CD4-positive, alpha-beta T cell treated with Interleukin-21 for 1 hour (primary cell): ENCODE data around the gene PTAFR.
A peak's percentile ranks its signal among the peaks of the same experiment; 100 is the strongest.

ENCODE experiments used
- DNase-seq: peaks from one replicate; pipeline ENCODE4 v3.0.0-alpha.2; 2020

PTAFR gene

DNA sequence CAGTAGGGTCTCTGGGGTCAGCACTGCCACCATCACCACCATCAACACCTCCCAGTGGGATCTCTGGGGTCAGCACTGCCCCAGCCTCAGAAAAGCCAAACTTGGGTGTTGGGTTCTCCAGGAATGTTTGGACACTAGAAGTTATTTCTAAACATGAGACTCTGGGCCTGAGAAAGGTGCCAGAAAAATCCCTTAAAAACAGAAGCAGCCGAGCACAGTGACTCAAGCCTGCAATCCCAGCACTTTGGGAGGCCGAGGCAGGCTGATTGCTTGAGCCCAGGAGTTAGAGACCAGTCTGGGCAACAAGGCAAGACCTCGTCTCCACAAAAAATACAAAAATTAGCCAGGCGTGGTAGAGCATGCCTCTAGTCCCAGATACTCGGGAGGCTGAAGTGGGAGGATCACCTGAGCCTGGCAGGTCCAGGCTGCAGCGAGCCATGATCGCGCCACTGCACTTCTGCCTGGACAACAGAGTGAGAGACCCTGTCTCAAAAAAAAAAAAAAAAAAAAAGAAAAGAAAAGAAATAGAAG, 470 bp downstream of the PTAFR start:
- DNase-seq: no peak

GRCh38 chr1:28173980-28174297, 2.6 kb downstream of the PTAFR start:
- DNase-seq: no peak

GRCh38 chr1:28173151-28173979, 3.1 kb downstream of the PTAFR start:
- DNase-seq: no peak

DNA sequence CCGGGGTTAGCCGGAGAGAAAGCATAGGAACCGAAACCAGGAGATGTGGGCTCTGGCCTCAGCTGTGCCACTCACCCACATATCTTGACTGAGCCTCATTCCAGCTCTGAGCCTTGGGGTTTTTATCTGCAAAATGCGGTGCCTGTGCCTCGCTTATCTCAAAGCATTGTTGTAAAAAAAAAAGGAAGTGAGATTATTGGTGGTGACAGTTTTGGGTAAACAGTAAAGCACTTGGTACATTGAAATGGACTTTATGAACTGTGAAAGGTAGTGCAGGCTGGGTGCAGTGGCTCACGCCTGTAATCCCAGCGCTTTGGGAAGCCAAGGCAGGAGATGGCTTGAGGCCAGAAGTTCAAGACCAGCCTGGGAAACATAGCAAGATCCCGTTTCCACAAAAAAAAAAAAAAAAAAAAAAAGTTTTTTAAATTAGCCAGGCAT, 3.8 kb downstream of the PTAFR start:
- peak; percentile 48 for DNase-seq

DNA sequence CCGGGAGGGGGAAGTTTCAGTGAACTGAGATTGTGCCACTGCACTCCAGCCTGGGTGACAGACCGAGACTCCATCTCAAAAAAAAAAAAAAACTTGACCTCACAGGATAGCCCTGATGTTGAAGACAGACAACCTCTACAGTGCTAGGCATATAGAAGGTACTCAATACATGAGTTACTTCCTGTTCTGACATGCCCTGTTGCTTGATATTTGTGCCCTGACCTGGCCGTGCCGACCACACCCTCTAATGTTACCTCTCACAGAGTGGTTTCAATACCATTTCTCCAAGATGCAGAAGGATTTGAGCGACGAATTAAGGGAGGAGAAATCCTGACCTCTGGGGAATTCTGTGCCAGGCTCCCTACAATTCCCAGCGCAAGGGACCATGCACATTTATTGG, 5.2 kb downstream of the PTAFR start:
- DNase-seq: no peak

DNA sequence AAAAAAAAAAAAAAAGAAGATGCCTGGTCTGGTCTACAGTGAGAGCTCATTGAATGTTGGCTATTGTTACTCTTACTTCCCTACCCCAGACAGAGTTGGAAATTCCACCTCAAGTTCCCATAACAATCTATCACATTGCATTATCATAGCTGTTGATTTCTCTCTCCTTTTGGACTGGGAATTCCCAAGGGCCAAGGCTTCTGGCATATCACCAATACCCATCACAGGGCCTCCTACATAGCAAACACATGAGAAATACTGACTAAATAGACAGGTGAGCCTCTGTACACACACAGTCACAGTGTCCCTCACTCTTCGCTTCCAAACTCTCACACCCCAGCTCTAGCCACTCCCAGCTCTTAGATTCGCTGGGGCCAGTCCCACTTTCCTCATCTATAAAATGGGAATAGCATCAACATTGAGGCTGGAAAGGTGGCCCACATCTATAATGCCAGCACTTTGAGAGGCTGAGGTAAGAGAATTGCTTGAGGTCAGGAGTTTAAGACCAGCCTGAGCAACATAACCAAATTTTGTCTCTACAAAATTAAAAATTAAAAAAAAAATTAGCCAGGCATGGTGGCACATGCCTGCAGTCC, 6.4 kb downstream of the PTAFR start:
- no peak for DNase-seq

- DNase-seq: no peak
Observed at GRCh38 chr1:28163496-28164161, 12.9 kb downstream of the PTAFR start.

GRCh38 chr1:28162151-28162550, 14.3 kb downstream of the PTAFR start:
- no peak for DNase-seq

DNA sequence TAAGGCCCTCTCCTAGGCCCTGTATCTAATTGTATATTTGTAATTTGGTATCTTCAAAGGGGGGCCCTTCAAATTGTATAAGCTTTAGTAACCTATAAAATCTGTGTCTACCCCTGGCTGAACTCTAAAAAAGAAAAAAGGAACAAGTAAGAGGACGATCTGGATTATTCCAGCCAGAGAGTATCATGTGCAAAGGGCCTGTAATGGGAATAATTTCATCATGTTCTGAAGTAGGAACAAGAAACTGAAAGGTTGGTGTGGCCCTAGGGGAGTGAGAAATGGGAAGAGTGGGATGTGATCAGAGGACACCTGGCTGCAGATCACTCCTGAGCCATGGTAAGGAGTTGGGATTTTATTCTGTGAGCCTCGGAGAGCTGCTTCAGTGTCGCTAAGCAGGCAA, 14.7 kb downstream of the PTAFR start:
- no peak for DNase-seq

DNA sequence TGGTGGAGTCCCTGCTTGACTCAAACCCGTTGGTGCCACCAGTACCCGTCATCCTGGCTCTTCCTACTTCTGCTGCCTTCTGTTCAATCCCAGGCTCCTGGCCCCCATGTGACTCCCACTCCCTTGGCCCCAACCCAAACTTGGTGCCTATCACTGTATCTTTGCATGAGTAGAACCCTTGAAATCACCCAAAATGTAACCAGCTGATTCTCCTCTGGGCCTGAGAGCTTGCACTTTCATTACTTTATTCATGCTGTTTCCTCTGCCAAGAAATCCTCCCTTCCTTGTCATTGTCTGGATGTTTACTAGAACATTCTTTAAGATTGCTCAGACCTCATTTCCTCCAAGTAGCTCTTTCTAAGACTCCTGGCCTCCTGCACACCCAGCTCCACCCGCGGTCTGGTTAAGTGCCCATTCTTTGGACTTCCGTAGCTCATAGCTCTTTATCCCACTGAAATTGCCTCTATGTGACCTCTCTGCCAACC, 15.7 kb downstream of the PTAFR start:
- no peak for DNase-seq

- DNase-seq: no peak
Observed at GRCh38 chr1:28159680-28160079, 16.8 kb downstream of the PTAFR start.

DNA sequence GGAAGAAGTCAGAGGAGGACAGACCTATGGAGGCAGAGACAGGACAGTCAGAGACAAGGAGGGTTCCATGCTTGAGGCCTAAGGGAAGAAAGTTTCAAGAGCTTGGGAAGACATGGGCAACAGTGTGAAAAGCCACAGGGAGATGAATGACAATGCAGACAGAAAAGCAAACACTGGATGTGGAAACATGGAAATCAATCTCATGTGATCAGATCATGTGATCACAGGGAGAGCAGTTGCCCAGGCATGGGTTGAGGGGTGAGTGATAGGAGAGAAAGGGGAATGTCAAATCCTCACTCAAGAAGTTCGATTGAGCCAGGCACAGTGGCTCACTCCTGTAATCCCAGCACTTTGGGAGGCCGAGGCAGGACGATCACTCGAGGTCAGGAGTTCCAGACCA, 17.2 kb downstream of the PTAFR start:
- no peak for DNase-seq

GRCh38 chr1:28157894-28158293, 18.6 kb downstream of the PTAFR start:
- no peak for DNase-seq

DNA sequence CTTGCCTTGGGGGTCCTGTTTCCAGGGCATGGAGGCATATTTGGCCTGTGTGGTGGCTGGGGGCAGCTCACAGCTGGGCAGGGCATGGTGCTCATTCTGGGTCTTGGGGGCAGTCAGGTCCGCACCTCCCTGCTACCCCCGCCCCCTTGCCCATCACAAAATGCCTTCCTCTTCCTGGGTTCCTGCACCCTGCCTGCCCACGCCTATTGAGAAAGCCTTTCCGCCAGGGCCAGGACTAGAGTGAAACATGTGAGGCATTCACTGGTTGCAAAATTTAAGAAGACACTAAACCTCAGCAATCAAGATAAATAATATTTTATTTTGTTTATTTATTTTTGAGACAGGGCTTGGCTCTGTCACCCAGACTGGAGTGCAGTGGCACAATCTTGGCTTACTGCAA, 19.7 kb downstream of the PTAFR start:
- DNase-seq: no peak

GRCh38 chr1:28155628-28156027, 20.9 kb downstream of the PTAFR start:
- no peak for DNase-seq

DNA sequence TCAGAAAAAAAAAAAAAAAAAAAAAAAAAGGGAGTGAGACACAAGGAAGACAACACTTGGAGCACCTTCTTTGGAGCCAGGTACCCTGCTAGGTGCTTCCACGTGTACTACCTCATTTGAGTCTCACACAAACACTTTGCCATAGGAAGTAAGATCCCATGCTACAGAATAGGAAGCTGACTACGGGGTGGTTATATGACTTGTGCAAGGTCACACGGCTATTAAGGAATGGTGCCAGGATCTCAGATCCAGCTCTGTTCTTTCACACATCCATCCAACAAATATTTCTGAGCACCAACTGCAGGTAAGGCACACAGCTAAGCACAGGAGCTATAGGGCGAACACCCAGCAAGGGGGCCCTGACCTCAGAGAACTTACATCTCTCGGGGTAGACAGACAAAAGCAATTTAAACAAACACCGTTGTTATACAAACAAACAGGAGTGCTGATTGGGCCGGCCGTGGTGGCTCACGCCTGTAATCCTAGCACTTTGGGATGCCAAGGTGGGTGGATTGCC, 22.4 kb downstream of the PTAFR start:
- no peak for DNase-seq

GRCh38 chr1:28150125-28150780, 26.2 kb downstream of the PTAFR start:
- DNase-seq: no peak

GRCh38 chr1:28148880-28149195, 27.7 kb downstream of the PTAFR start:
- DNase-seq: no peak

DNA sequence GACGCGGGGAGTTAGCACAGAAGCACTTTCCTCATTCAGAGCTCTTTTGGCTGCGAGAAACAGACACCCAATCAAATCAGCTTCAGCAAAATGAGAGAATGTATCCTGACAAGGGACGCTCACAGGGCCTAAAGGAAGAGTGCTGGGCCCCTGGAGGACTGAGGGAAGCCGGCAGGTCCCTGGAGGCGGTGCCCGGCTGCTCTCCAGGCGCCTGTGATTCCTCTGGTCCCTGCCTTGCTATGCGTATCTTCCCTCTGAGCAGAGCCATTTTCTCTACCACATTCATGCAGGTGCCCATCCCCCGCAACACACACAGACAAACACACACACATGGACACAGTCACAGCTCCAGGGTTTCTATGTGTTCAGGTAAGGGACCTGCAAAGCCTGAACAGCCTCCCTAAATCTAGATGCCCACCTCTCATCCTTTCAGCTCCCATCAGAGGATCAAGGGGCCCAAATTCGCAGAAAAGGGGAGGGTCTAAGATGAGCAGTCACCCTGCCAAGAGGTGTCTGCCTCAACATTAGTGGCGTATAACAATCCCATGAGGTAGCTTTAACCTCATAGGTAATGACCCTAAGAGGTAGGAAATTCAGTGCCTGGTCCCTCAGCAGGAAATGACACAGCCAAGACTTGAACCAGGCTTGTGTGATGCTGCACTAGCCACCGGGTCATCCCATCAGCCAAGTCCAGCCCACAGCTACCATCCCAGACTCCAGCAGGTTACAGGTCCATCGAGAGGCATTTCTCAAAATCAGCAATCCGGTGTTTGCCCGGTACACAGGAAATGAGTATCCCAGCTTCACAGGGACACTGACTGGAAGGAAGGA, 29.0 kb downstream of the PTAFR start:
- no peak for DNase-seq

DNA sequence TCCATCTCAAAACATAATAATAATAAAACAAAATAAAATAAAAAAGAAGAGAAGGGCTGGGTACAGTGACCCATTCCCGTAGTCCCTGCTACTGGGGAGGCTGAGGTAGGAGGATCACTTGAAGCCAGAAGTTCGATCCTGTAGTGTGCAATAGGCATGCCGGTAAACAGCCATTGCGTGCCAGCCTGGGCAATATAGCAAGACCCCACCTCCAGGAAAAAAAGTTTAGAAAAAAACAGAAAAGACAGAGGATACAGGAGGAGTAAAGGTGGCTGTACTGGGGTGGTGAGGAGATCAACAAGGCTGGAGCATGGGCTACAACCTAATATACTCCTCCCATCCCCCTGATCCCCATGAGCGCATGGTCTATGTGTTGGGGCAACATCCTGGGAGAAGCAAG, 30.8 kb downstream of the PTAFR start:
- DNase-seq: no peak

GRCh38 chr1:28144203-28145135, 32.0 kb downstream of the PTAFR start:
- no peak for DNase-seq
